Vagina (tissue), 2 donors: ENCODE results near the gene GRAMD1B.

Experiments used
- POLR2A ChIP-seq, 2 donors: fragments of 450-650 bp; IDR thresholded peaks; one replicate each; pipeline ENCODE4 v1.6.1; 2017; ENCODE audit warnings: antibody characterized with exemption in 2 of 2, mild to moderate bottlenecking in 2 of 2, moderate library complexity in 2 of 2
- POLR2AphosphoS5 ChIP-seq, 2 donors: sonication (generic); formaldehyde crosslinking; IDR thresholded peaks; one replicate each; pipeline ENCODE4 v1.9.0; 2017; ENCODE audit warnings: antibody characterized with exemption in 2 of 2, mild to moderate bottlenecking in 2 of 2, low read depth in 1 of 2; ENCODE audit not compliant: insufficient read depth in 1 of 2
- TF ChIP-seq, protein P1 (sequence below), 3 experiments: fragments of 450-650 bp in 2 of 3; fragments of 200-600 bp in 1 of 3; sonication (generic) in 1 of 3; IDR thresholded peaks; one replicate each; pipeline ENCODE4 v1.5.1; 2017 to 2019; ENCODE audit warnings: antibody characterized with exemption in 3 of 3, mild to moderate bottlenecking in 2 of 3, moderate library complexity in 2 of 3

- TF ChIP-seq, protein P1, sequence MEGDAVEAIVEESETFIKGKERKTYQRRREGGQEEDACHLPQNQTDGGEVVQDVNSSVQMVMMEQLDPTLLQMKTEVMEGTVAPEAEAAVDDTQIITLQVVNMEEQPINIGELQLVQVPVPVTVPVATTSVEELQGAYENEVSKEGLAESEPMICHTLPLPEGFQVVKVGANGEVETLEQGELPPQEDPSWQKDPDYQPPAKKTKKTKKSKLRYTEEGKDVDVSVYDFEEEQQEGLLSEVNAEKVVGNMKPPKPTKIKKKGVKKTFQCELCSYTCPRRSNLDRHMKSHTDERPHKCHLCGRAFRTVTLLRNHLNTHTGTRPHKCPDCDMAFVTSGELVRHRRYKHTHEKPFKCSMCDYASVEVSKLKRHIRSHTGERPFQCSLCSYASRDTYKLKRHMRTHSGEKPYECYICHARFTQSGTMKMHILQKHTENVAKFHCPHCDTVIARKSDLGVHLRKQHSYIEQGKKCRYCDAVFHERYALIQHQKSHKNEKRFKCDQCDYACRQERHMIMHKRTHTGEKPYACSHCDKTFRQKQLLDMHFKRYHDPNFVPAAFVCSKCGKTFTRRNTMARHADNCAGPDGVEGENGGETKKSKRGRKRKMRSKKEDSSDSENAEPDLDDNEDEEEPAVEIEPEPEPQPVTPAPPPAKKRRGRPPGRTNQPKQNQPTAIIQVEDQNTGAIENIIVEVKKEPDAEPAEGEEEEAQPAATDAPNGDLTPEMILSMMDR (IDR thresholded peaks at IDR 0.05), result no peak
- TF ChIP-seq POLR2AphosphoS5 (IDR thresholded peaks at IDR 0.05; ENCODE audit: insufficient read depth in 1 of 2, low read depth in 1 of 2) (no peak), POLR2A (IDR thresholded peaks at IDR 0.05) (no peak)
Measured at GRCh38 chr11:123458501-123458900, 28.4 kb downstream of the GRAMD1B start.
